Measurements from ENCODE around the gene FMNL3. TPM values are rescaled to one million over a fixed set of nuclear protein-coding genes. Genes with fewer than 3 reads are reported as not detected.

Gene FMNL3
- polyA plus RNA-seq, 10 donors: 22.4 to 37.9 (median 26.4) TPM

GRCh38 chr12:49655595-49656236 is 51.5 kb downstream of the FMNL3 start:
- no peak for DNase-seq

GRCh38 chr12:49654715-49655114 is 52.5 kb downstream of the FMNL3 start:
- DNase-seq: no peak

DNA sequence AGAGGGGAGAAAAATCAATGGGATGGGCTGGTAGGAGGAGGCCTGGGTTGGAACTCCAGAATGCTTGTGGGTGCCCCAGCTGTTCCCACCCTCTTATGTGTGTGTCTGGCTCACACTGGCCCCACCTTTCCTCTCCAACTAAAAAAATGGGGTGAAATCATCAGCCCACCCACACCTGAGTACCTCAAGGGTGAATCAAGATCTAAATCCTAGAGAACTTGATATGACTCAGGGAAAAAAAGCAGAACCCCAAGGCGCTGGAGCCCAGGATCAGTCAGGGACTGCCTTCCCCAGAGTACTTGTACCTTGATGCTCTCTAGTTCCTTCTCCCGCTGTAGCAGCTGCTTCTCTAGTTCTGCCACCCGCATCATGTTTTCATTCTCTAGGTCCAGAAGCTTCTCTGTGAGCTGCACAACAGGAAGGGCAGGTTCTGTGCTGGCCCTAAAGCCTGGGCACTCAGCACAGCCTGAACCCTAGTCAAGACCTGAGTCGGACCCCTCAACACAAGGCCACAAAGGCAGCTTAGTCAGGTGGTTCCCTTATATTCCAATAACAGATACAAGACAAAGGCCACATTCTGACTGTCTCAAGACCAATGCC is 54.2 kb downstream of the FMNL3 start:
- no peak for DNase-seq

DNA sequence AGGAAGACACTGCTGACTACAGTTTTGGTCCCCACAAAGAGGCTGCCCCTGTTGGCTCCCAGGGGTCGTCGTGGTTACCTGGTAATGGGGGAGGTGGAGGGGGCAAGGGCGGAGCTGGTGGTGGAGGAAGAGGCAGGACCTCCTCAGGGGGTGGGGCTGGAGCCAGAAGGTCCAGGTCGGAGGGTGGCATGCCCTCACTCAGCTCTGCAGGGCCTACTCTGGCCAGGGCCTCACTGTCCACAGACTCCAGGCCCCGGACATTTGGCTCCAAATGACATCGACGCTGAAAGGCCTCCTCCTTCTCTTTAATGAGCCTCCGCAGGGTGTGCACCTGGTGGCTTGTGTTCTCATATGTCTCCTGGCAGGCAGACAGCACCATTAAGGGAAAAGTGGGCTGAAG is 55.4 kb downstream of the FMNL3 start:
- no peak for DNase-seq

DNA sequence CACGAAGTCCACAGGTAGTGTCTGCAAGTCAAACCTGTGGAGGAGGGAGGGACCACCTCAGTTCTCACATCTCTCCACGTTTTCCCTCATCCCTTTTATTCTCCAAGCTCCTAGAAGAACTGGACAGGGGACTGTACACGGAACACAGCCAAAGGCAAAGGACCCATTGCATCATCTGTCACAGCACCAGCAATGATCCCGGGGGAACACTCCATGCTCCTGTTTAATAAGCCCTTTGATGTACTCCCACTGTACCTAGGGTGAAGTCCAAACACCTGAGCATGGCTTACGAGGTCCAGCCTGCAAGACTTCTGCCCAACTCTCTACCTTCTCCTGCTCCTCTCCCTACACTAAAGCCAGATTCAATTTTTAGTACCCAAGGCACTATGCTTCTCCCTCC is 57.3 kb downstream of the FMNL3 start:
- DNase-seq: no peak

GRCh38 chr12:49649445-49649844 is 57.8 kb downstream of the FMNL3 start:
- no peak for DNase-seq

DNA sequence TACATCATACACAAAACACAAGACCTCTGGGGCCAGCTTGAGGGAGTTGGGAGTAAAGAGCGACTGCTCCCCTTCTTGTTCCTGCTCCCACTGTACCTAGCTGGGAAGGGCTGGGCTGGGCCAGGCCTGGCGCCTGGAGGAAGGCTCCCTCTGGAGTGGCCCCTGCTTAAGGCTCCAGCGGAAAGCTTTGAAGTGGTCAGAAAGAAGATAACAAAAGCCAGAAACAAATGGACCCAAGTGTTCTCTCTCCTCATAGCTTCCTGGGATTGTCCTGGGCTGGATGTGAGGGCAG is 58.5 kb downstream of the FMNL3 start:
- DNase-seq: no peak

GRCh38 chr12:49647827-49648711 is 59.1 kb downstream of the FMNL3 start:
- no peak for DNase-seq

DNA sequence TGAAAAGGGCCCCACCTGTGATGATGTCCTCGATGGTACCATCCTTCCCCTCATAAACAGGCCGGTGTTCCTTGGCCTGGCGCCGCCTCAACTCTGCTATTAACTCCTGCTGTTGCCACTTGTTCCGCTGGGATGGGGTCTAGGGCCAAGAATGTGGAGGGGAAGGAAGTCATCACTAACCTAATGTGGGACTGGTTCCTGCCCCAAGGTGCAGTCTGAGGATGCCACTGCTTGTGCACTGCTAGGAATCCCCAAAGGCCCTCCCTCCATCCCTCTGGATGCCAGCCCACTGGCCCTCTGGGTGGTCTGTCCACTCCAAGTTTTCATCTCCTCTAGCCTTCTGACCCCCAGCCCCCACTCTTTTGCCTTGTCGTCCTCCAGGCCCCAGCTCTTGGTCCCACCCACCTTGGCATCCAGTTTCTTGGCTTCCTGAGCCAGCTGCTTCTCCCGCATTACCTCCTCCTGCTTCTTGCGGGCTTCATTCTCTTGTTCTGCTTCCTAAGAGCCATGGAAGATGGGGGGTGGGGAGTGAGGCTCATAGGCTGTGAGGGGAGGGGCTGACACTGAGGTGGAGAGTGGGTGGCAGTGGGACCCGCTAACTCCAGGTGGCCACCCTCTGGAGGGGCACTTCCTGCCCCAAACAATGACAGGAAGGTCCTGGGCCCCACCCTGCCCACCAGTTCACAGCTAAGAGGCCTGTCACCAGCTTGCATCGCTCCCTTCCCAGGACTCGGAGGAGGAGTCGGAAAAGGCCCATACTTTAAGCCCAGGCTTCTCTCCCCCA is 60.1 kb downstream of the FMNL3 start:
- DNase-seq: no peak

GRCh38 chr12:49646331-49646830 is 60.8 kb downstream of the FMNL3 start:
- no peak for DNase-seq

DNA sequence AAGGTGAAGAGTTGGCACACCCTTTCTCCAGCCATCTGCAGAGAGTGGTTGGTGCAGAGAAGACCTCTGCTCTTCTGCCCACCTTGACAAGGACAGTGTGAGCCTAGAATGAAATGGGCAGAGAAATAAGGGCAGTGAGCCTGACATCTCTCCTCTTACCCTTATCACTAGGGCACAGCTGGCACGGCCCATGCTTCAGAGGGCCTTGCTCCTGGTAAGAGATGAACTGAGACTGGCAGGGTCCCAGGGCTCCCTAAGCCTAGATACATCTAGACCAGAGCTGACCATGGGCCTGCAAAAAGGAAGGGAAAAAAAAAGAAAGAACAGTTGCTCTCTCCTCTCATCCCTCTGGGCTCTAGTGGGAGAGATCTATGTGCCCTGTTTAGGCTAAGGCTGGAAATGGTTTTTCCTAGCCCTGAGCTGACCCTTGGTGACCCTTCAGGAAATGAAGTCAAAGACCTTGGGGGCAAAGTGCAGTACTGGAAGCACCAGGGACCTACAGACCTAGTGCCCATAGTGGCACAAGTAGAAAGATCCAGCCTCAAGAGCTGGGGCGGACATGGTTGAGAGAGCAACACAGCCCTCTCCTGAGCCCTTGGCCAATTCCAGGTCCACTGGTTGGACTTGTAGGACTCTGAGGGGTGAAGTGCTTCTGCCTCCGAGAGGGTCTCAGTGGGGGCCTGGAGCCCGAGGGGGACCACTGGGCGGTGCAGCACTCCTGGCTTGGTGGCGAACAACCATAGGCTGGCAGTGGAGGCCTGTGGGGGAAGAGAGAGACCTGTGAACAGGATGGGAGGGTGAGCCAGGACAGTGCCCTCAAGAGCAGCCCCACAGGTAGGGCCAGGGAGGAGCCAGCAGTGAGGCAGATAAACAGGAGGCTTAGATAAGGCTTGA is 61.8 kb downstream of the FMNL3 start:
- no peak for DNase-seq

DNA sequence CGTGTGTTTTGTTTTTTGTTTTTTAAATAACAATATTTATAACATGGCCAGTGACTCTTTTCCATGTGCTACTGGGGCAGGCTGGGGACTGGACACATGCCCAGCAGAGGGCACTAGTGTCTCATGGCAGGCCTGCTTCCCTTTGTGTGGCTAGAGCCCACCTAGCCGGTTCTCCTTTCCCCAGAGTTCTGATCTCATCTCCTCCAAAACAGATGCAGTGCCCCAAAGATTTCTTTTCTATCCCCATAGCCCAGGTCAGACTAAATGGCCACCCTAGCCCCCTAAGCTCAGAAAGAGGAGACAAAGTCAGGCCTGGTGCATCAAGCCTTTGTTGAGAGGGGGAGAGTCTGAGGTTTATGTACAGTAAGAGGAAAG is 62.6 kb downstream of the FMNL3 start:
- DNase-seq: peak; percentile 58 to 89 (median 84)

- DNase-seq: no peak
Observed at GRCh38 chr12:49643961-49644619, 63.1 kb downstream of the FMNL3 start.

GRCh38 chr12:49643135-49643534 is 64.1 kb downstream of the FMNL3 start:
- DNase-seq: no peak

GRCh38 chr12:49642370-49642802 is 64.8 kb downstream of the FMNL3 start:
- no peak for DNase-seq

DNA sequence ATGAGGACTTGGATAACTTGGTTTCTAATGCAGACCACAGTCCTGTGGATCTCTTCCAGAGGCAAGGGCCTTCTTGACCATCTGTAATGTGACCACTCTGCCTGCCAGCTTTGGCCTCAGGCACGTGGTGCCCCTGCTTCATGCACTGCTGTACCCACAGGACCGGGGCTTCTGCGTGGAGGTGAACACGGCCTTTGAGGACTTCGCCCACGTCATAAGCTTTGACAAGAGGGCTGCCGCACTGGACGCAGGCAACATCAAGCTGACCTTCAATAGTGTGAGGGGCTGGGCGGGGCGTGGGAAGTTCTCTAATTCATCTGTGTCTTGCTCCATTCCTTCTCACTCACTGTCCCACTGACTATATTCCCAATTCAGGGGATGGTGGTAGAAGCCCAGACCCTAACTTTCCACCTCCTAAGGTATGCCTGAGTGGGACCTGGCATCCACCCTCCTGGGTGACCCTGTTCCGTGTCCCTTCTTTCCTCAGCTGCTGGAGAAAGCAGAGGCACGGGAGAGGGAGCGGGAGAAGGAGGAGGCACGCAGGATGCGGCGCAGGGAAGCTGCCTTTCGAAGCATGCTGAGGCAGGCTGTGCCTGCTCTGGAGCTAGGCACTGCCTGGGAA is 65.3 kb downstream of the FMNL3 start:
- DNase-seq: no peak

- peak; percentile 41 to 80 (median 53) for DNase-seq
Observed at GRCh38 chr12:49636979-49637755, 70.0 kb downstream of the FMNL3 start.

GRCh38 chr12:49636574-49636973 is 70.6 kb downstream of the FMNL3 start:
- DNase-seq: no peak

DNA sequence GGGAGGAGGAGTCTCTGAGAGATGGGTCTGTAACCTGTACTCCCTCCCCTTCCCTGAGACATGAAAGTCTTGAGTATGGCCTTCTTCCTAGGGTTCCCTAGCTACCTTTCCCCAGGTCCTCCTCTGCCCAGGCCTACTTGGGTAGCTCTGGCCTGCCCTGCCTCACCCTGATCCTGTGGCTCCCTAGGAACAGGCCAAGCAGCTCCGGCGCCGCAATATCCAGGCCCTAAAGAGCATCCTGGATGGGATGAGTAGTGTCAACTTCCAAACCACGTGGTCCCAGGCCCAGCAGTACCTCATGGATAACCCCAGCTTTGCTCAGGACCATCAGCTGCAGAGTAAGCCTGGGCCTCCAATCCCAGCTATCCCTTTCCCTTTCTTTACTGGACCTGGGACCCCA is 71.5 kb downstream of the FMNL3 start:
- DNase-seq: no peak

Measured in muscle of back (tissue), 11 donors.